CD4-positive, alpha-beta T cell treated with Interleukin-17A for 1 hour (primary cell): ENCODE data around the gene PLSCR2.
"Not testable (repeated sequence)": the region's sequence is repeated elsewhere in the genome, so short reads cannot be mapped to it uniquely, and the experiment has no call there.

Source experiments
- DNase-seq: peaks from one replicate; pipeline ENCODE4 v3.0.0-alpha.2; 2020

The PLSCR2 gene

DNA sequence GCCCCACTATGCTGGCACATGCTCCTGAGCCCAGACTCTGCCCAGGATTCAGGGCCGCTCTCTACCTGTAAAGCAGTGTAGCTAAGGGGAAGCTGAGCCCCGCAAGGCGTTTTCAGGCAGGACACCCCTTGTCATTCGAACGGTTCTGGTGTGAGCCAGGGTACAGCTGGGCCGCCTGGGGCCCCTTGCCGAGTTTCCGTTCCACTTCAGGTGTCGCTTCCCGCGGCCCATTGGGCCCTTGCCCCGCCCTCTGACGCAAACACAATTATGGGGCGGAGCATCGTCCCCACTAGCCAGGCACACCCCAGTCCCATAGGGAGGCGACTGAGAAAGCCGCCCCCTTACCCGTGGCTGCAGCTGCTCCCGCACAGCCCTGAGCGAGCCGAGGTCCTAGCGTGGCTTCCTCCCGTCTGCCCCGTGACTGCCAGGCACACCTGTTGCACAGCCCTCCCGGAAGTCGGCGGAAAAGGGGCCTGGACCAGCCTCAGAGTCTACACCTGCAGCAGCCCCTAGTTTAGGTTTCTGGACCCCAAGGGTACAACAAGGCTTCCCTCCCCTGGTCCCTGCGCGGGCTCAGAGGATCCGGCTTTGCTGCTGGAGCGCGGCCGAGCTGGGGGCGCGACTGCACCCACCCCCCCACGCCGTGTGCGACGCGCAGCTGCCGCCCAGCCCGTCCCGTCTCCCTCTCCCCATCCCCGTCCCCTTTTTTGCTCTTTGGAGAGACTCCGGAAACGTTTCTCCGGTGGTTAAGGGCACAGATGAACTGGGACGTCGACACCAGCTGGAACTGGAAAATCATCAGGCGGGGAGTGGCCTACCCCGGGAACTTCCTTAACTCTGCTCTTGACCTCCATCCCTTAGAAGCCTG lies at the start of gene PLSCR2:
TSS of gene PLSCR2 (minus strand) at position 412 of the 868 bp plus-strand sequence. CDS start 9,657 bp downstream, outside the sequence.
- peak; percentile 81 for DNase-seq

DNA sequence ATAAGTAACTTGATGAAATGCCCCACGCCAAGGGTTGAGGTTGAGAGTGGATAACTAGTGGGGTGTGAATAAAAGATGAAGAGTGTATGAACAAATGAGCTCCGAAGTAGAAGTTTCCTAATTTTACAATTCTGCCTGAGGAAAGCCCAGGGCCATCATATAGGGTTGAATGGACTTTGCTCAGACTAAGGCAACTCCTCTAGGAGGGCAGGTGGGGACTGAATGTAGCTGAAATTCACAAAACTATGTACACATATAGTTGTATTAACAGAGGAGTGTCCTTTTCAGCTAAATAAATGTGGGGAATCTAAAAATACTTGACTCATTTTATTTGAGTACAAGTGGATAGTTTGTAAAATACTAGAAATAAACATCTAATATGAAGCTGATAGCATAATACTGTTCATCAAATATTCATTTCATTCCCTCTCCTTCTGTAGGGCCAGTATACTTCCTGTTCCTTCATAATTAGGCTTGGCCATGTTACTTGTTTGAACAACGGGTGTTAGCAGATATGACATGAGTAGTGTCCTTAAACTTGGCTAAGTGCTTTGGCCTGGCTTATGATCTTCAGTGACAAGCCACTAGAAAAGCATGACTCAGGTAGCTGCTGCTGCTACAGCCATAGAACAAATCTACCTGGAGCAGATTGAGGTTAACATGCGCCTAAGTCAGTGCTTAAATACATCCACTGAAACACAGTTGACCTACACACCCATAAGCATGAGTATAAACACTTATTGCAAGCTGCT lies 48.5 kb upstream of the PLSCR2 start:
- no peak for DNase-seq

- DNase-seq: no peak
Observed at GRCh38 chr3:146513386-146514051, 44.2 kb upstream of the PLSCR2 start.

- DNase-seq: no peak
Observed at GRCh38 chr3:146511402-146512134, 42.2 kb upstream of the PLSCR2 start.

GRCh38 chr3:146507331-146508120 lies 38.2 kb upstream of the PLSCR2 start:
- no peak for DNase-seq

- DNase-seq: no peak
Observed at GRCh38 chr3:146505516-146505915, 36.2 kb upstream of the PLSCR2 start.

DNA sequence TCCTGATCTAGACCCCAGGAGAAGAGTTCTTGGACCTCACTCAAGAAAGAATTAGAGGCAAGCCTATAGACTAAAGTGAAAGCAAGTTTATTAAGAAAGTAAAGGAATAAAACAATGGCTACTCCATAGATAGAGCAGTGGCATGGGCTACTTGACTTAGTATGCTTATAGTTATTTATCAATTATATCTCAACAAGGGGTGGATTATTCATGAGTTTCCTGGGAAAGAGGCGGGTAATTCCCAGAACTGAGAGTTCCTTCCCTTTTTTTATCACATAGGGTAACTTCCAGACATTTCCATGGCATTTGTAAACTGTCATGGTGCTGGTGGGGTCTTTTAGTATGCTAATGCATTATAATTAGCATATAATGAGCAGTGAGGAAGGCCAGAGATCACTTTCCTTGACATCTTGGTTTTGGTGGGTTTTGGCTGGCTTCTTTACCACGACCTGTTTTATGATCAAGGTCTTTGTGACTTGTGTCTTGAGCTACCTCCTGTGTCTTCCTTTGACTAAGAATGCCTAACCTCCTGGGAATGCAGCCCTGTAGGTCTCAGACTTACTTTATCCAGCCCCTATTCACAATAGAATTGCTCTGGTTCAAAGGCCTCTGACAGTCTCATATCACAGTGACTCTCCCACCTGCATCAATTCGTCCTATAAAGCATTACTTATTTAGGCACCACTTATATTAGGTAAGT lies 35.3 kb upstream of the PLSCR2 start:
- no peak for DNase-seq

GRCh38 chr3:146503461-146504202 lies 34.3 kb upstream of the PLSCR2 start:
- DNase-seq: no peak

DNA sequence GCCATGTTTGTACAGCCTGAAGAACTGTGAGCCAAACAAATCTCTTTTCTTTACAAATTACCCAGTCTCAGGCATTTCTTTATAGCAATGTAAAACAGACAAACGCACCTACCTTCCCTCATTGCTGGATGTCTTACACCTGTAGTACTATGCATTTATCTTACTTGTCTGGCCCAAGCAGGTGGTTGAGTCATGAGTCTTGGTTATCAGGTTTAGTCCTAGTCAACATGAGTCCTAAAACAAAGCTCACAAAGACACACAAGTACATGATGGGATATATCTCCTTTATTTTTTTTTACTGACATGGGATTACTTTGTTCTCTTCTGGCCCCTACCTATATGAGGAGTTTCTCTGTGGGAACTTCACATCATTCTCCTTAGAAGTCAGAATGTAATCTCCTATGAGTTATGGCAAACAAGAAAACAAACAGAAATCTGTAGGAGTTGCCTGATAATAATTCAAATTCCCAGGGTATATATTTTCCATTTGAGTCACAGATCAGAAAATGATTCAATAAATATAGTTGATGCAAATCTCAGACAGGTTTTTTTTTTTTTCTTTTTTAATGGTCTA lies 33.6 kb upstream of the PLSCR2 start:
- DNase-seq: no peak

- no peak for DNase-seq
Observed at GRCh38 chr3:146501752-146502151, 32.4 kb upstream of the PLSCR2 start.

GRCh38 chr3:146499701-146500100 lies 30.3 kb upstream of the PLSCR2 start:
- DNase-seq: no peak

- DNase-seq: peak; percentile 43
Observed at GRCh38 chr3:146498002-146498736, 28.8 kb upstream of the PLSCR2 start.

DNA sequence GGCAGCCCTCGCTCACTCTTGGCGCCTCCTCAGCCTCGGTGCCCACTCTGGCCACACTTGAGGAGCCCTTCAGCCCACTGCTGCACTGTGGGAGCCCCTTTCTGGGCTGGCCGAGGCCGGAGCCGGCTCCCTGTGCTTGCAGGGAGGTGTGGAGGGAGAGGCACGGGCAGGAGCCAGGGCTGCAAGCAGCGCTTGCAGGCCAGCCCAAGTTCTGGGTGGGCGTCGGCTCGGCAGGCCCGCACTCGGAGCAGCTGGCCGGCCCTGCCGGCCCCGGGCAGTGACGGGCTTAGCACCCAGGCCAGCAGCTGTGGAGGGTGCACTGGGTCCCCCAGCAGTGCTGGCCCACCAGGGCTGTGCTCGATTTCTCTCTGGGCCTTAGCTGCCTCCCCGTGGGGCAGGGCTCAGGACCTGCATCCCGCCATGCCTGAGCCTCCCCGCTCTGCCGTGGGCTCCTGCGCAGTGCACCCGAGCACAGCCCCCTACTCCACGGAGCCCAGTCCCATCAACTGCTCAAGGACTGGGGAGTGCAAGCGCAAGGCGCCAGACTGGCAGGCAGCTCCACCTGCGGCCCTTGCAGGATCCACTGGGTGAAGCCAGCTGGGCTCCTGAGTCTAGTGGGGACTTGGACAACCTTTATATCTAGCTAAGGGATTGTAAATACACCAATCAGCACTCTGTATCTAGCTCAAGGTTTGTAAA lies 27.9 kb upstream of the PLSCR2 start:
- not testable (repeated sequence) for DNase-seq

GRCh38 chr3:146496726-146497125 lies 27.4 kb upstream of the PLSCR2 start:
- no peak for DNase-seq

- no peak for DNase-seq
Observed at GRCh38 chr3:146496251-146496650, 26.9 kb upstream of the PLSCR2 start.

- DNase-seq: no peak
Observed at GRCh38 chr3:146493761-146494160, 24.4 kb upstream of the PLSCR2 start.

GRCh38 chr3:146493221-146493620 lies 23.9 kb upstream of the PLSCR2 start:
- no peak for DNase-seq

DNA sequence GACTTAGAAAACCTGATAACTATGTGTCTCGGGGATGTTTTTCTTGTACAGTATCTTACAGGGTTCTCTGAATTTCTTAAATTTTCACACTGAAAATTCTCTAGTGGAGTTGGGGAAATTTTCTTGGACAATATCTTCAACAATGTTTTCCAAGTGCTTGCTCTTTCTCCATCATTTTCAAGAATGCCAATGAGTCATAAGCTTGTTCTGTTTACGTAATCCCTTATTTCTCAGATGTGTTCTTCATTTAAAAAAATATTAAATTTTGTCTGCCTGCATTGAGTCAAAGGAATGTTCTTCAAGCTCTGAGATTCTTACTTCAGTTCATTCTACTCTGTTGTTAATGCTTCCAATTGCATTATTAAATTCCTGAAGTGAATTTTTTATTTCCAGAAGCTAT lies 21.9 kb upstream of the PLSCR2 start:
- no peak for DNase-seq

DNA sequence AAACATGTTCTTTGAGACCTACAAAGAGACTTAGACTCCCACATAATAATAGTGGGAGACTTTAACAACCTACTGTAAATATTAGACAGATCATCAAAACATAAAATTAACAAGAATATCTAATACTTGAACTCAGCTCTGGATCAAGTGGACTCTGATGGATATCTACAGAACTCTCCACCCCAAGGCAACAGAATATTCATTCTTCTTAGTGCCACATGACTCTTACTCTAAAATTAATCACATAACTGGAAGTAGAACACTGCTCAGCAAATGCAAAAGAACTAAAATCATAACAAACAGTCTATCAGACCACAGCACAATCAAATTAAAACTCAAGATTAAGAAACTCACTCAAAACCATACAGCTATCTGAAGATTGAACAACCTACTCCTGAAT lies 15.9 kb upstream of the PLSCR2 start:
- DNase-seq: no peak
